Smooth muscle cell (in vitro differentiated cells): ENCODE results near the gene DOCK10. TPM values are rescaled to one million over a fixed set of nuclear protein-coding genes. Genes with fewer than 3 reads are reported as not detected.

Source experiments
- DNase-seq: peaks from one replicate; lab custom pipeline; 2025; ENCODE audit not compliant: unreplicated experiment; lab: John Stamatoyannopoulos, UW
- H2AFZ ChIP-seq: fragments of 200-600 bp; sonication (generic); 2 replicates; pipeline ENCODE4 v1.6.0; 2016; ENCODE audit warnings: antibody characterized with exemption, low read depth, mild to moderate bottlenecking
- H3F3A ChIP-seq: fragments of 200-600 bp; sonication (generic); 2 replicates; pipeline ENCODE4 v1.6.0; 2017; ENCODE audit warnings: antibody characterized with exemption, low read depth
- H3K27ac ChIP-seq: fragments of 200-600 bp; sonication (generic); 2 replicates; pipeline ENCODE4 v1.5.1; 2016; ENCODE audit warnings: low read depth, mild to moderate bottlenecking
- H3K27me3 ChIP-seq: fragments of 200-600 bp; sonication (generic); 2 replicates; pipeline ENCODE4 v1.6.1; 2016; ENCODE audit warnings: low read depth, mild to moderate bottlenecking
- H3K36me3 ChIP-seq: fragments of 200-600 bp; sonication (generic); 2 replicates; pipeline ENCODE4 v1.5.1; 2016; ENCODE audit warnings: low read depth
- H3K4me1 ChIP-seq: fragments of 200-600 bp; sonication (generic); 2 replicates; pipeline ENCODE4 v1.5.1; 2016; ENCODE audit warnings: low read depth
- H3K4me2 ChIP-seq: fragments of 200-600 bp; sonication (generic); 2 replicates; pipeline ENCODE4 v1.6.0; 2016; ENCODE audit warnings: mild to moderate bottlenecking
- H3K4me3 ChIP-seq: fragments of 200-600 bp; sonication (generic); 2 replicates; pipeline ENCODE4 v1.5.1; 2016; ENCODE audit warnings: mild to moderate bottlenecking
- H3K79me2 ChIP-seq: fragments of 200-600 bp; sonication (generic); 2 replicates; pipeline ENCODE4 v1.6.0; 2016; ENCODE audit warnings: low read depth, mild to moderate bottlenecking
- H3K9ac ChIP-seq: fragments of 200-600 bp; sonication (generic); 2 replicates; pipeline ENCODE4 v1.6.0; 2016; ENCODE audit warnings: low read depth
- H3K9me3 ChIP-seq: fragments of 200-600 bp; sonication (generic); replicated peaks from 2 replicates; pipeline ENCODE4 v1.5.1; 2016; ENCODE audit warnings: low read depth
- H4K20me1 ChIP-seq: fragments of 200-600 bp; sonication (generic); 2 replicates; pipeline ENCODE4 v1.6.0; 2016; ENCODE audit warnings: low read depth
- WGBS: methylation state at CpG from one replicate; pipeline ENCODE4 v1.1.7; 2016; ENCODE audit warnings: low lambda C conversion rate; 5-methylcytosine and 5-hydroxymethylcytosine counted together
- polyA plus RNA-seq: library from polyadenylated mRNA; unstranded; fragments of >200 nt; fragmentation: Nextera tagmentation; extraction: Ambion mirVana; gene quantifications from 2 replicates; pipeline ENCODE4 v1.2.1, GENCODE V29; 2016
- total RNA-seq: library from RNA; depleted of rRNA; stranded (reverse); fragments of >200 nt; gene quantifications from 2 replicates; pipeline ENCODE4 v1.2.3, GENCODE V29; 2014
- TF ChIP-seq, protein P1 (sequence below): fragments of 200-600 bp; sonication (generic); IDR thresholded peaks from 2 replicates; pipeline ENCODE4 v1.5.1; 2017; ENCODE audit warnings: borderline replicate concordance, mild to moderate bottlenecking, antibody characterized with exemption; ENCODE audit not compliant: insufficient read depth, poor library complexity, severe bottlenecking

DOCK10 gene
- total and polyA plus RNA-seq, 2 experiments from 2014 or later: 0.04 TPM; not detected in 1

GRCh38 chr2:224971214-224971613, 71.1 kb downstream of the DOCK10 start:
- no peaks in the 10 kb centered on the region for H3K27me3 ChIP-seq
- H2AFZ ChIP-seq: no peak overlapping the region
- H4K20me1 ChIP-seq: no peaks in the 10 kb centered on the region
- 42% methylated on average over 4 of the region's 4 CpGs for WGBS
- H3F3A ChIP-seq: no peaks in the 10 kb centered on the region
- no peaks in the 10 kb centered on the region for H3K36me3 ChIP-seq
- H3K4me1 ChIP-seq: peaks cover 6% of the 10 kb centered on the region
- H3K4me2 ChIP-seq: no peak overlapping the region
- no peaks in the 10 kb centered on the region for H3K79me2 ChIP-seq
- TF ChIP-seq, protein P1, sequence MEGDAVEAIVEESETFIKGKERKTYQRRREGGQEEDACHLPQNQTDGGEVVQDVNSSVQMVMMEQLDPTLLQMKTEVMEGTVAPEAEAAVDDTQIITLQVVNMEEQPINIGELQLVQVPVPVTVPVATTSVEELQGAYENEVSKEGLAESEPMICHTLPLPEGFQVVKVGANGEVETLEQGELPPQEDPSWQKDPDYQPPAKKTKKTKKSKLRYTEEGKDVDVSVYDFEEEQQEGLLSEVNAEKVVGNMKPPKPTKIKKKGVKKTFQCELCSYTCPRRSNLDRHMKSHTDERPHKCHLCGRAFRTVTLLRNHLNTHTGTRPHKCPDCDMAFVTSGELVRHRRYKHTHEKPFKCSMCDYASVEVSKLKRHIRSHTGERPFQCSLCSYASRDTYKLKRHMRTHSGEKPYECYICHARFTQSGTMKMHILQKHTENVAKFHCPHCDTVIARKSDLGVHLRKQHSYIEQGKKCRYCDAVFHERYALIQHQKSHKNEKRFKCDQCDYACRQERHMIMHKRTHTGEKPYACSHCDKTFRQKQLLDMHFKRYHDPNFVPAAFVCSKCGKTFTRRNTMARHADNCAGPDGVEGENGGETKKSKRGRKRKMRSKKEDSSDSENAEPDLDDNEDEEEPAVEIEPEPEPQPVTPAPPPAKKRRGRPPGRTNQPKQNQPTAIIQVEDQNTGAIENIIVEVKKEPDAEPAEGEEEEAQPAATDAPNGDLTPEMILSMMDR: no peak
- DNase-seq: no peak
- no peak overlapping the region for H3K27ac ChIP-seq
- no peak overlapping the region for H3K4me3 ChIP-seq
- no peaks in the 10 kb centered on the region for H3K9me3 ChIP-seq
- no peak overlapping the region for H3K9ac ChIP-seq

GRCh38 chr2:224970311-224970710, 72.0 kb downstream of the DOCK10 start:
- Histone ChIP-seq H3F3A (no peaks in the 10 kb centered on the region), H3K9ac (no peak overlapping the region), H3K27ac (no peak overlapping the region), H3K4me3 (no peak overlapping the region), H3K27me3 (no peaks in the 10 kb centered on the region), H3K79me2 (no peaks in the 10 kb centered on the region), H4K20me1 (no peaks in the 10 kb centered on the region), H3K9me3 (no peaks in the 10 kb centered on the region), H3K4me2 (no peak overlapping the region), H2AFZ (no peak overlapping the region), H3K36me3 (no peaks in the 10 kb centered on the region), H3K4me1 (peaks cover 6% of the 10 kb centered on the region)
- WGBS: 61% methylated on average over 5 of the region's 5 CpGs
- TF ChIP-seq, protein P1: no peak
- DNase-seq: no peak

DNA sequence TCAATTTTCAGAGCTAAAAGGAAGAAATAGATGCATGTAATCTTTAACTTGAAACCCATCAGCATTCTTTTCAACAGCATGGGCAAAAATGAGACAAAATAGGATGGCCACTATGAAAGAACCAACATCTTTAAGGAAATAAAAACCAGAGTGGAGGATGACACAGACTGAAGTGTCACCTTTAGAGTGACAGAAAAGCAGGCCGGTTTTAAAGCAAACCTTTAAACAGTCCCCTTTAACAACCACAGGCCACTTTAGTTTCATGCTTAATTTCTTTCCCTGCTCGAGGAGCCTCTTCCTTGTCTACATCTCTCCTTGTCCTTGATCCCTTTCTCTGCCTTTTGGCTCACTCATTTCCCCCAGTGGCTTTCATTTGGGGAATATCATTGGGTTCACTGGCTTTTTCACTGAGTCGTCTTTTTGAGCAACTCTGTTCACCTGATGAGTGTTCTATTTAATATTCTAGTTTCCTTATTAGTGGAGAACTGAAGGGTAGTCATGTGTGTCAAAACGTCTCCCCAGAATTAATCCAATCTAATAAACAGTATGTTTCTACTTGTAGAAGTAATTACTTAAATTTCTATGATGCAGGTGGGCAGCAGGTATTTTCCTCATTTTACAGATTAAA, 72.5 kb downstream of the DOCK10 start:
- 89% methylated on average over 4 of the region's 4 CpGs for WGBS
- Histone ChIP-seq H2AFZ (no peak overlapping the region), H3K79me2 (no peaks in the 10 kb centered on the region)

More for the DNA sequence above, 72.5 kb downstream of the DOCK10 start:
- TF ChIP-seq, protein P1: no peak
- Histone ChIP-seq H3K9ac (no peak overlapping the region), H3K9me3 (no peaks in the 10 kb centered on the region), H4K20me1 (no peaks in the 10 kb centered on the region), H3K4me2 (no peak overlapping the region), H3K4me3 (no peak overlapping the region), H3K27ac (no peak overlapping the region), H3F3A (no peaks in the 10 kb centered on the region), H3K27me3 (no peaks in the 10 kb centered on the region), H3K36me3 (no peaks in the 10 kb centered on the region), H3K4me1 (peaks cover 6% of the 10 kb centered on the region)
- DNase-seq: no peak
